DOHH2 (cell line): ENCODE results near the gene JADE1.

Experiments used
- H3F3A ChIP-seq: fragments of 200-600 bp; sonication (generic), shearing (Covaris generic); 2 replicates; pipeline ENCODE4 v1.6.0; 2016; ENCODE audit warnings: antibody characterized with exemption, mild to moderate bottlenecking; ENCODE audit not compliant: control insufficient read depth, insufficient read depth
- H3K27ac ChIP-seq: fragments of 200-600 bp; sonication (generic); 2 replicates; pipeline ENCODE4 v1.5.1; 2014; ENCODE audit warnings: low read depth, mild to moderate bottlenecking, low read length, moderate library complexity
- H3K27me3 ChIP-seq: fragments of 200-600 bp; sonication (generic); 2 replicates; pipeline ENCODE4 v1.6.1; 2014; ENCODE audit warnings: mild to moderate bottlenecking, low read length, mixed read lengths; ENCODE audit not compliant: control insufficient read depth
- H3K36me3 ChIP-seq: fragments of 200-600 bp; sonication (generic); 2 replicates; pipeline ENCODE4 v1.6.1; 2014; ENCODE audit warnings: mild to moderate bottlenecking, low read length, moderate library complexity, mixed read lengths; ENCODE audit not compliant: control insufficient read depth
- H3K4me1 ChIP-seq: fragments of 200-600 bp; sonication (generic); 2 replicates; pipeline ENCODE4 v1.6.1; 2014; ENCODE audit warnings: mild to moderate bottlenecking, low read length, mixed read lengths; ENCODE audit not compliant: control insufficient read depth
- H3K4me2 ChIP-seq: fragments of 200-600 bp; sonication (generic); 2 replicates; pipeline ENCODE4 v1.6.0; 2014; ENCODE audit warnings: mild to moderate bottlenecking, low read length, moderate library complexity
- H3K4me3 ChIP-seq: fragments of 200-600 bp; sonication (generic); 2 replicates; pipeline ENCODE4 v1.5.1; 2014; ENCODE audit warnings: mild to moderate bottlenecking, low read length, mixed read lengths
- H3K79me2 ChIP-seq: fragments of 200-600 bp; sonication (generic); 2 replicates; pipeline ENCODE4 v1.6.1; 2014; ENCODE audit warnings: mild to moderate bottlenecking, low read length, mixed read lengths; ENCODE audit not compliant: control insufficient read depth
- H3K9me2 ChIP-seq: fragments of 200-600 bp; sonication (generic); replicated peaks from 2 replicates; pipeline ENCODE4 v1.6.1; 2014; ENCODE audit warnings: mild to moderate bottlenecking, low read length, mixed read lengths; ENCODE audit not compliant: control insufficient read depth
- H3K9me3 ChIP-seq: fragments of 200-600 bp; sonication (generic); 2 replicates; pipeline ENCODE4 v1.6.1; 2014; ENCODE audit warnings: antibody characterized with exemption, low read length, mixed read lengths; ENCODE audit not compliant: control insufficient read depth, insufficient read depth
- H4K20me1 ChIP-seq: fragments of 200-600 bp; sonication (generic); 2 replicates; pipeline ENCODE4 v1.6.0; 2014; ENCODE audit warnings: low read depth, mild to moderate bottlenecking, antibody characterized with exemption, low read length, moderate library complexity; ENCODE audit not compliant: control insufficient read depth, insufficient read depth
- CTCF ChIP-seq: fragments of 200-600 bp; sonication (generic); IDR thresholded peaks from one replicate; pipeline ENCODE4 v1.5.1; 2014; ENCODE audit warnings: antibody characterized with exemption, mild to moderate bottlenecking, low read depth, low read length; ENCODE audit not compliant: poor library complexity, severe bottlenecking
- EZH2phosphoT487 ChIP-seq: fragments of 200-600 bp; sonication (generic); IDR thresholded peaks from 2 replicates; pipeline ENCODE4 v1.6.1; 2017; ENCODE audit warnings: borderline replicate concordance, mild to moderate bottlenecking, antibody characterized with exemption, low read length, moderate library complexity, mixed read lengths

The JADE1 gene

GRCh38 chr4:128869776-128870509, 60.4 kb downstream of the JADE1 start:
- no peaks in the 10 kb centered on the region for H4K20me1 ChIP-seq
- H3K4me1 ChIP-seq = peaks cover 3% of the 10 kb centered on the region; the same call in 1 of the 2 replicates
- 0 out of 2 replicates have a peak, but pooled peaks cover 3% of the 10 kb centered on the region for H3F3A ChIP-seq
- H3K9me3 ChIP-seq = no peaks in the 10 kb centered on the region
- TF ChIP-seq EZH2phosphoT487 = no peak
- no peak for TF ChIP-seq CTCF
- H3K4me3 ChIP-seq = no peak overlapping the region
- H3K27ac ChIP-seq = no peak overlapping the region
- no peak overlapping the region for H3K4me2 ChIP-seq
- H3K36me3 ChIP-seq = peaks cover 91% of the 10 kb centered on the region
- no peaks in the 10 kb centered on the region for H3K9me2 ChIP-seq
- no peaks in the 10 kb centered on the region for H3K27me3 ChIP-seq
- H3K79me2 ChIP-seq = peaks cover 2% of the 10 kb centered on the region

- H3K4me2 ChIP-seq = no peak overlapping the region
- H3K4me3 ChIP-seq = no peak overlapping the region
- no peaks in the 10 kb centered on the region for H3K79me2 ChIP-seq
- no peaks in the 10 kb centered on the region for H3K9me2 ChIP-seq
- no peak for TF ChIP-seq CTCF
- no peak for TF ChIP-seq EZH2phosphoT487
- no peaks in the 10 kb centered on the region for H4K20me1 ChIP-seq
- no peaks in the 10 kb centered on the region for H3K4me1 ChIP-seq
- H3K36me3 ChIP-seq = peaks cover 75% of the 10 kb centered on the region
- H3K27ac ChIP-seq = no peak overlapping the region
- no peaks in the 10 kb centered on the region for H3K9me3 ChIP-seq
- no peaks in the 10 kb centered on the region for H3K27me3 ChIP-seq
- 0 out of 2 replicates have a peak, but pooled peaks cover 3% of the 10 kb centered on the region for H3F3A ChIP-seq
Measured at GRCh38 chr4:128871948-128872347, 62.4 kb downstream of the JADE1 start.

- no peak overlapping the region for H3K4me2 ChIP-seq
- H4K20me1 ChIP-seq = no peaks in the 10 kb centered on the region
- H3K4me3 ChIP-seq = no peak overlapping the region
- H3K9me3 ChIP-seq = no peaks in the 10 kb centered on the region
- no peaks in the 10 kb centered on the region for H3K27me3 ChIP-seq
- no peaks in the 10 kb centered on the region for H3K9me2 ChIP-seq
- H3K4me1 ChIP-seq = no peaks in the 10 kb centered on the region
- no peaks in the 10 kb centered on the region for H3K79me2 ChIP-seq
- TF ChIP-seq CTCF = no peak
- TF ChIP-seq EZH2phosphoT487 = no peak
- H3K36me3 ChIP-seq = peaks cover 32% of the 10 kb centered on the region
- H3K27ac ChIP-seq = no peak overlapping the region
- peaks cover 7% of the 10 kb centered on the region; the same call in 1 of the 2 replicates for H3F3A ChIP-seq
Measured at GRCh38 chr4:128876200-128876599, 66.7 kb downstream of the JADE1 start.
